ENCODE measurements around the gene GRN. TPM values are rescaled to one million over a fixed set of nuclear protein-coding genes. Genes with fewer than 3 reads are reported as not detected.
"Not testable (repeated sequence)": the region's sequence is repeated elsewhere in the genome, so short reads cannot be mapped to it uniquely, and the experiment has no call there.

The GRN gene
- total RNA-seq, 1 experiment from 2014 or later = 194 TPM

GRCh38 chr17:44334727-44335126, 10.4 kb upstream of the GRN start:
- no peaks in the 10 kb centered on the region for H3K36me3 ChIP-seq (ENCODE audit: insufficient read depth, low read length)
- H3K9ac ChIP-seq (ENCODE audit: low read length) = no peak overlapping the region
- H3K9me3 ChIP-seq (ENCODE audit: low read length) = no peaks in the 10 kb centered on the region
- peaks cover 25% of the 10 kb centered on the region for H3K4me1 ChIP-seq (ENCODE audit: low read length)
- H2AFZ ChIP-seq (ENCODE audit: low read length) = peak overlapping the region; percentile 60; the same call in 1 of the 2 replicates
- DNase-seq = no peak
- H3K79me2 ChIP-seq (ENCODE audit: low read length) = no peaks in the 10 kb centered on the region
- H3K27me3 ChIP-seq (ENCODE audit: low read length) = no peaks in the 10 kb centered on the region
- no peak overlapping the region for H3K27ac ChIP-seq (ENCODE audit: low read length)
- H3K9me2 ChIP-seq (replicated peaks; ENCODE audit: insufficient read depth, low read length) = no peaks in the 10 kb centered on the region
- no peaks in the 10 kb centered on the region for H4K20me1 ChIP-seq (ENCODE audit: insufficient read depth, low read depth, low read length)
- H3K4me2 ChIP-seq (ENCODE audit: low read depth, low read length, poor library complexity, severe bottlenecking) = peak overlapping the region; percentile 44
- no peak overlapping the region for H3K4me3 ChIP-seq (ENCODE audit: low read length)

GRCh38 chr17:44335564-44335963, 9.5 kb upstream of the GRN start:
- Histone ChIP-seq H3K4me2 (ENCODE audit: low read depth, low read length, poor library complexity, severe bottlenecking) (peak overlapping the region; percentile 44), H4K20me1 (ENCODE audit: insufficient read depth, low read depth, low read length) (no peaks in the 10 kb centered on the region), H3K36me3 (ENCODE audit: insufficient read depth, low read length) (no peaks in the 10 kb centered on the region), H3K27ac (ENCODE audit: low read length) (no peak overlapping the region), H3K9me3 (ENCODE audit: low read length) (no peaks in the 10 kb centered on the region), H3K4me3 (ENCODE audit: low read length) (no peak overlapping the region), H3K9ac (ENCODE audit: low read length) (no peak overlapping the region), H3K27me3 (ENCODE audit: low read length) (no peaks in the 10 kb centered on the region), H3K4me1 (ENCODE audit: low read length) (peaks cover 25% of the 10 kb centered on the region), H3K79me2 (ENCODE audit: low read length) (no peaks in the 10 kb centered on the region), H2AFZ (ENCODE audit: low read length) (no peak overlapping the region), H3K9me2 (replicated peaks; ENCODE audit: insufficient read depth, low read length) (no peaks in the 10 kb centered on the region)
- DNase-seq = no peak

- H3K9me3 ChIP-seq (ENCODE audit: low read length) = no peaks in the 10 kb centered on the region
- peaks cover 22% of the 10 kb centered on the region for H3K4me1 ChIP-seq (ENCODE audit: low read length)
- H3K4me3 ChIP-seq (ENCODE audit: low read length) = no peak overlapping the region
- H2AFZ ChIP-seq (ENCODE audit: low read length) = no peak overlapping the region
- no peaks in the 10 kb centered on the region for H3K79me2 ChIP-seq (ENCODE audit: low read length)
- H4K20me1 ChIP-seq (ENCODE audit: insufficient read depth, low read depth, low read length) = no peaks in the 10 kb centered on the region
- no peak for DNase-seq
- H3K27me3 ChIP-seq (ENCODE audit: low read length) = no peaks in the 10 kb centered on the region
- H3K36me3 ChIP-seq (ENCODE audit: insufficient read depth, low read length) = no peaks in the 10 kb centered on the region
- H3K27ac ChIP-seq (ENCODE audit: low read length) = no peak overlapping the region
- H3K9me2 ChIP-seq (replicated peaks; ENCODE audit: insufficient read depth, low read length) = no peaks in the 10 kb centered on the region
- no peak overlapping the region for H3K4me2 ChIP-seq (ENCODE audit: low read depth, low read length, poor library complexity, severe bottlenecking)
- no peak overlapping the region for H3K9ac ChIP-seq (ENCODE audit: low read length)
Measured at GRCh38 chr17:44335968-44336367, 9.1 kb upstream of the GRN start.

GRCh38 chr17:44338702-44339101, 6.4 kb upstream of the GRN start:
- H3K9me2 ChIP-seq (replicated peaks; ENCODE audit: insufficient read depth, low read length) = no peaks in the 10 kb centered on the region
- no peak overlapping the region for H3K9ac ChIP-seq (ENCODE audit: low read length)
- H3K36me3 ChIP-seq (ENCODE audit: insufficient read depth, low read length) = no peaks in the 10 kb centered on the region
- no peaks in the 10 kb centered on the region for H3K27me3 ChIP-seq (ENCODE audit: low read length)
- no peaks in the 10 kb centered on the region for H3K9me3 ChIP-seq (ENCODE audit: low read length)
- no peak overlapping the region for H2AFZ ChIP-seq (ENCODE audit: low read length)
- no peak overlapping the region for H3K4me2 ChIP-seq (ENCODE audit: low read depth, low read length, poor library complexity, severe bottlenecking)
- H3K4me3 ChIP-seq (ENCODE audit: low read length) = no peak overlapping the region
- H3K79me2 ChIP-seq (ENCODE audit: low read length) = no peaks in the 10 kb centered on the region
- no peaks in the 10 kb centered on the region for H4K20me1 ChIP-seq (ENCODE audit: insufficient read depth, low read depth, low read length)
- H3K27ac ChIP-seq (ENCODE audit: low read length) = no peak overlapping the region
- DNase-seq = no peak
- peaks cover 16% of the 10 kb centered on the region for H3K4me1 ChIP-seq (ENCODE audit: low read length)

GRCh38 chr17:44340553-44340952, 4.5 kb upstream of the GRN start:
- peaks cover 11% of the 10 kb centered on the region for H3K4me1 ChIP-seq (ENCODE audit: low read length)
- H3K4me3 ChIP-seq (ENCODE audit: low read length); H3K27me3 ChIP-seq (ENCODE audit: low read length); H3K27ac ChIP-seq (ENCODE audit: low read length); H3K79me2 ChIP-seq (ENCODE audit: low read length); H3K9me3 ChIP-seq (ENCODE audit: low read length); H2AFZ ChIP-seq (ENCODE audit: low read length); H3K4me2 ChIP-seq (ENCODE audit: low read depth, low read length, poor library complexity, severe bottlenecking); H3K9ac ChIP-seq (ENCODE audit: low read length); H4K20me1 ChIP-seq (ENCODE audit: insufficient read depth, low read depth, low read length); H3K9me2 ChIP-seq (replicated peaks; ENCODE audit: insufficient read depth, low read length); DNase-seq; H3K36me3 ChIP-seq (ENCODE audit: insufficient read depth, low read length): not testable (repeated sequence)

GRCh38 chr17:44343510-44344209, 1.4 kb upstream of the GRN start:
- Histone ChIP-seq H3K9me2 (replicated peaks; ENCODE audit: insufficient read depth, low read length) (no peaks in the 10 kb centered on the region), H3K4me3 (ENCODE audit: low read length) (no peak overlapping the region), H3K36me3 (ENCODE audit: insufficient read depth, low read length) (no peaks in the 10 kb centered on the region), H3K9me3 (ENCODE audit: low read length) (no peaks in the 10 kb centered on the region), H4K20me1 (ENCODE audit: insufficient read depth, low read depth, low read length) (no peaks in the 10 kb centered on the region), H3K27ac (ENCODE audit: low read length) (no peak overlapping the region), H3K4me1 (ENCODE audit: low read length) (peaks cover 35% of the 10 kb centered on the region), H3K27me3 (ENCODE audit: low read length) (no peaks in the 10 kb centered on the region), H3K4me2 (ENCODE audit: low read depth, low read length, poor library complexity, severe bottlenecking) (no peak overlapping the region), H2AFZ (ENCODE audit: low read length) (no peak overlapping the region), H3K79me2 (ENCODE audit: low read length) (peaks cover 8% of the 10 kb centered on the region), H3K9ac (ENCODE audit: low read length) (no peak overlapping the region)
- DNase-seq = no peak

- H3K4me1 ChIP-seq (ENCODE audit: low read length) = peaks cover 43% of the 10 kb centered on the region
- H3K4me2 ChIP-seq (ENCODE audit: low read depth, low read length, poor library complexity, severe bottlenecking) = peak overlapping the region; percentile 90
- peak overlapping the region; percentile 77 for H3K4me3 ChIP-seq (ENCODE audit: low read length)
- no peaks in the 10 kb centered on the region for H3K9me2 ChIP-seq (replicated peaks; ENCODE audit: insufficient read depth, low read length)
- H4K20me1 ChIP-seq (ENCODE audit: insufficient read depth, low read depth, low read length) = no peaks in the 10 kb centered on the region
- H3K36me3 ChIP-seq (ENCODE audit: insufficient read depth, low read length) = no peaks in the 10 kb centered on the region
- H3K9ac ChIP-seq (ENCODE audit: low read length) = peak overlapping the region; percentile 83
- H3K79me2 ChIP-seq (ENCODE audit: low read length) = peaks cover 8% of the 10 kb centered on the region
- no peaks in the 10 kb centered on the region for H3K27me3 ChIP-seq (ENCODE audit: low read length)
- H3K9me3 ChIP-seq (ENCODE audit: low read length) = no peaks in the 10 kb centered on the region
- peak overlapping the region; percentile 95 for H3K27ac ChIP-seq (ENCODE audit: low read length)
- peak overlapping the region; percentile 4; the same call in 1 of the 2 replicates for H2AFZ ChIP-seq (ENCODE audit: low read length)
- peak; percentile 80 for DNase-seq
Measured at GRCh38 chr17:44345454-44346026, 438 bp downstream of the GRN start.

- H3K4me1 ChIP-seq (ENCODE audit: low read length) = peaks cover 43% of the 10 kb centered on the region
- no peaks in the 10 kb centered on the region for H3K27me3 ChIP-seq (ENCODE audit: low read length)
- H3K9ac ChIP-seq (ENCODE audit: low read length) = peak overlapping the region; percentile 83
- H3K9me2 ChIP-seq (replicated peaks; ENCODE audit: insufficient read depth, low read length) = no peaks in the 10 kb centered on the region
- H3K9me3 ChIP-seq (ENCODE audit: low read length) = no peaks in the 10 kb centered on the region
- peak; percentile 47 for DNase-seq
- no peaks in the 10 kb centered on the region for H4K20me1 ChIP-seq (ENCODE audit: insufficient read depth, low read depth, low read length)
- H3K36me3 ChIP-seq (ENCODE audit: insufficient read depth, low read length) = no peaks in the 10 kb centered on the region; the same call in 1 of the 2 replicates
- H3K27ac ChIP-seq (ENCODE audit: low read length) = peak overlapping the region; percentile 95
- peak overlapping the region; percentile 90 for H3K4me2 ChIP-seq (ENCODE audit: low read depth, low read length, poor library complexity, severe bottlenecking)
- H3K79me2 ChIP-seq (ENCODE audit: low read length) = peaks cover 8% of the 10 kb centered on the region
- peak overlapping the region; percentile 77 for H3K4me3 ChIP-seq (ENCODE audit: low read length)
- H2AFZ ChIP-seq (ENCODE audit: low read length) = no peak overlapping the region
Measured at GRCh38 chr17:44346064-44346844, 1.2 kb downstream of the GRN start.

Data from Karpas-422 (cell line).